Aorta (tissue), 5 donors: ENCODE data around the gene HIRIP3. TPM values are rescaled to one million over a fixed set of nuclear protein-coding genes. Genes with fewer than 3 reads are reported as not detected.

Source experiments
- ATAC-seq: fragments of 200-7000 bp; cut with Tn5 transposase; one replicate; pipeline ENCODE4 v1.9.1; 2022; ENCODE audit warnings: moderate library complexity; ENCODE audit not compliant: low FRiP score
- DNase-seq, 2 donors: peaks; one replicate each; pipeline ENCODE4 v3.0.0-alpha.2; 2020
- H3K27ac ChIP-seq, 2 donors: one replicate each; pipeline ENCODE4 v1.5.1; 2013; ENCODE audit warnings: low read length in 2 of 2, mild to moderate bottlenecking in 2 of 2, moderate library complexity in 2 of 2, control low read depth in 1 of 2, inconsistent platforms in 1 of 2, low read depth in 1 of 2
- H3K27me3 ChIP-seq, 2 donors: one replicate each; pipeline ENCODE4 v1.6.1; 2013; ENCODE audit warnings: control low read depth in 1 of 2, low read length in 1 of 2, mild to moderate bottlenecking in 1 of 2, moderate library complexity in 1 of 2; ENCODE audit not compliant: insufficient read depth in 2 of 2, control insufficient read depth in 1 of 2
- H3K36me3 ChIP-seq, 2 donors: one replicate each; pipeline ENCODE4 v1.6.1; 2013; ENCODE audit warnings: control low read depth in 1 of 2, low read length in 1 of 2, mild to moderate bottlenecking in 1 of 2; ENCODE audit not compliant: insufficient read depth in 2 of 2, control insufficient read depth in 1 of 2
- H3K4me1 ChIP-seq, 2 donors: one replicate each; pipeline ENCODE4 v1.6.1; 2013; ENCODE audit warnings: low read length in 2 of 2, control low read depth in 1 of 2, mild to moderate bottlenecking in 1 of 2, moderate library complexity in 1 of 2; ENCODE audit not compliant: insufficient read depth in 2 of 2, control insufficient read depth in 1 of 2
- H3K4me3 ChIP-seq, 2 donors: one replicate each; pipeline ENCODE4 v1.5.1; 2013; ENCODE audit warnings: low read length in 2 of 2, control low read depth in 1 of 2, mild to moderate bottlenecking in 1 of 2
- H3K9me3 ChIP-seq: one replicate; pipeline ENCODE4 v1.6.1; 2013; ENCODE audit warnings: mild to moderate bottlenecking, low read length; ENCODE audit not compliant: control insufficient read depth
- WGBS, 2 donors: extraction: QIAGEN DNeasy Blood & Tissue Kit; methylation state at CpG; one replicate each; pipeline ENCODE4 v1.1.7; 2013; 5-methylcytosine and 5-hydroxymethylcytosine counted together
- intact Hi-C, 2 donors: fragments of 100-400 bp; cut with DNase I; formaldehyde crosslinking; loops; one replicate each; pipeline versions ENCODE4 v1.14.2 to v1.15.0; 2022
- polyA plus RNA-seq, 2 donors: library from polyadenylated mRNA; stranded (reverse); fragments of 200-250 nt; gene quantifications; one replicate each; pipeline ENCODE4 v1.2.3, GENCODE V29; 2013
- total RNA-seq, 2 donors: library from RNA; stranded (reverse); fragmentation: NEBNext Ultra II Directional; extraction: Animal tissue kit (Norgen Biotek cat#: 25700); gene quantifications; one replicate each; pipeline ENCODE4 v1.2.1, GENCODE V29; 2021
- donor health status: healthy with polysubstance abuse.
- donor health status: Bipolar disorder and iron deficiency.
- donor health status: DM: no; HTN: no; CAD: no.
- donor health status: DM: no; HTN: no; CAD: no.
- donor health status: DM: yes; HTN: yes; CAD: no.

Gene HIRIP3
- total and polyA plus RNA-seq, 4 donors: 7.9 to 23.6 (median 11.0) TPM

DNA sequence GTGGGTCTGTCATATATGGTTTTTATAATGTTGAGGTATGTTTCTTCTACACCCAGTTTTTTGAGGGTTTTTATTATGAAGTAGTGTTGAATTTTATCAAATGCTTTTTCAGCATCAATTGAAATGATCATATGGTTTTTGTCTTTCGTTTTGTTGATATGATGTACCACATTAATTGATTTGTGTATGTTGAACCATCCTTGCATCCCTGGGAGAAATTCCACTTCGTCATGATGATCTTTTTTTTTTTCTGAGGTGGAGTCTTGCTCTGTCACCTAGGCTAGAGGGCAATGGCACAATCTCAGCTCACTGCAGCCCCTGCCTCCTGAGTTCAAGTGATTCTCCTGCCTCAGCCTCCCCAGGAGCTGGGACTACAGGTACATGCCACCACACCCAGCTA, 47.5 kb downstream of the HIRIP3 start:
- no peaks in the 10 kb centered on the region for H3K9me3 ChIP-seq
- no peak for ATAC-seq
- intact Hi-C loops: no loop called here
- WGBS, 2 donors: 78 to 84% methylated on average over 2 of the region's 2 CpGs
- no peak for DNase-seq
- no peaks in the 10 kb centered on the region for H3K36me3 ChIP-seq
- no peak overlapping the region for H3K4me3 ChIP-seq
- no peaks in the 10 kb centered on the region for H3K27me3 ChIP-seq
- H3K27ac ChIP-seq: no peak overlapping the region
- no peaks in the 10 kb centered on the region for H3K4me1 ChIP-seq

DNA sequence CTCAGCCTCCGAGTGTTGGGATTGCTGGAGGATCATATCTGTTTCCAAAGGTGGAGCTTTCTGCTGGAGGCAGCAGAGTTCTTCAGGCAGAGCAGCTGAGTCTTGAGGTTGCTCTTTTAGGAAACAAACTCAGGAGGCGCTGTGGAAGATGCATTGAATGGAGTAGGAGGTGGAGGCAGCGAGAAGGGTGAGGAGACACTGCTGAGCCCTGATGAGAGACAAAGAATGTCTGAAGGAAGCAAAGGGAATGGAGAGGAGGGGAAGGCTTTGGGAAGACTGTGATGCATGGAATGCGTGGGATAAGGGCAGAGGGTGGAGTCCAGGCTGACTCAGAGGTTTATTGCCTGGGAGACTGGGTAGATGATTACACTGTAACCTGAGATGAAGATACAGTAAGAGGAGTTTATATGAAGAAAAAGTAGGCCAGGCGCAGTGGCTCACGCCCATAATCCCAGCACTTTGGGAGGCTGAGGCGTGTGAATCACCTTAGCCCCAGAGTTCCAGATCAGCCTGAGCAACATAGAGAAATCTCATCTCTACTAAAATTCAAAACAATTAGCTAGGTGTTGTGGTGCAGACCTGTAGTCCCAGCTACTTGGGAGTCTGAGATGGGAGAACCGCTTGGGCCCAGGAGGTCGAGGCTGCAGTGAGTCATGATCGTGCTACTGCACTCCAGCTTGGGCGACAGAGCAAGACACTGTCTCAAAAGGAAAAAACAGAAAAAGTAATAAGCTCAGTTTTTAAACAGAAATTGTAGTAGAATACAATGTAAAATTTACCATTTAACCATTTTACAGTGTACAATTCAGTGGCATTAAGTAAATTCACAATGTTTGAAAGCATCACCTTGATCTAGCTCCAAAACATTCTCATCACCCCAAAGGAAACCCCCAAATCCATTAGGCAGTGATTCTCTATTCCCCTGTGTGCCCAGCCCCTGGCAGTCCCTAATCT, 51.3 kb downstream of the HIRIP3 start:
- Histone ChIP-seq H3K27me3 (no peaks in the 10 kb centered on the region), H3K4me1 (no peaks in the 10 kb centered on the region), H3K27ac (no peak overlapping the region), H3K4me3 (no peak overlapping the region), H3K9me3 (no peaks in the 10 kb centered on the region), H3K36me3 (no peaks in the 10 kb centered on the region)
- DNase-seq: peak; percentile 65 to 66
- 63 to 66% methylated on average over 11 of the region's 11 CpGs for WGBS, 2 donors
- intact Hi-C loops: no loop called here
- no peak for ATAC-seq

Other genes with a start within 250 kb of the HIRIP3 start
- gene C16orf54, start 249.6 kb downstream of the HIRIP3 start, total RNA-seq: 1 to 10 TPM; 2.6 to 3.1 TPM
- gene C16orf54, start 249.6 kb downstream of the HIRIP3 start, polyA plus RNA-seq: 1 to 10 TPM in 1 of 2 donors, under 1 TPM in 1; 0.28 to 1.1 TPM
- under 1 TPM in 1 of 2 donors, not detected in 1; 0.12 TPM for gene ZG16, start 217.4 kb downstream of the HIRIP3 start, total RNA-seq
- gene ZG16, start 217.4 kb downstream of the HIRIP3 start, polyA plus RNA-seq: 10 to 100 TPM in 1 of 2 donors, 1 to 10 TPM in 1; 4.3 to 23.9 TPM
- 10 to 100 TPM in 1 of 2 donors, 1 to 10 TPM in 1; 7.4 to 13.0 TPM for gene KIF22, start 204.9 kb downstream of the HIRIP3 start, total RNA-seq
- 10 to 100 TPM; 10.6 to 41.4 TPM for gene KIF22, start 204.9 kb downstream of the HIRIP3 start, polyA plus RNA-seq
- gene MAZ, start 189.1 kb downstream of the HIRIP3 start, total RNA-seq: 100 to 1,000 TPM; 109 to 127 TPM
- gene MAZ, start 189.1 kb downstream of the HIRIP3 start, polyA plus RNA-seq: 100 to 1,000 TPM; 112 to 121 TPM
- 10 to 100 TPM; 10.9 to 30.6 TPM for gene PRRT2, start 183.4 kb downstream of the HIRIP3 start, total RNA-seq
- 10 to 100 TPM in 1 of 2 donors, 1 to 10 TPM in 1; 5.3 to 36.6 TPM for gene PRRT2, start 183.4 kb downstream of the HIRIP3 start, polyA plus RNA-seq
- 10 to 100 TPM; 14.9 to 29.7 TPM for gene PAGR1, start 179.5 kb downstream of the HIRIP3 start, total RNA-seq
- gene PAGR1, start 179.5 kb downstream of the HIRIP3 start, polyA plus RNA-seq: 10 to 100 TPM; 24.2 to 85.3 TPM
- 100 to 1,000 TPM; 138 to 184 TPM for gene MVP, start 175.2 kb downstream of the HIRIP3 start, total RNA-seq
- 100 to 1,000 TPM in 1 of 2 donors, 10 to 100 TPM in 1; 76.8 to 186 TPM for gene MVP, start 175.2 kb downstream of the HIRIP3 start, polyA plus RNA-seq
- gene CDIPT, start 132.4 kb downstream of the HIRIP3 start, total RNA-seq: 10 to 100 TPM; 63.6 to 81.1 TPM
- gene CDIPT, start 132.4 kb downstream of the HIRIP3 start, polyA plus RNA-seq: 10 to 100 TPM; 60.9 to 98.0 TPM
- 1 to 10 TPM in 1 of 2 donors, under 1 TPM in 1; 0.71 to 1.4 TPM for gene SEZ6L2, start 96.1 kb downstream of the HIRIP3 start, total RNA-seq
- under 1 TPM; 0.56 to 0.63 TPM for gene SEZ6L2, start 96.1 kb downstream of the HIRIP3 start, polyA plus RNA-seq
- gene ASPHD1, start 95.1 kb downstream of the HIRIP3 start, total RNA-seq: under 1 TPM; 0.39 to 0.48 TPM
- gene ASPHD1, start 95.1 kb downstream of the HIRIP3 start, polyA plus RNA-seq: under 1 TPM in 1 of 2 donors, not detected in 1; 0.46 TPM
- 10 to 100 TPM; 25.0 to 31.4 TPM for gene KCTD13, start 69.4 kb downstream of the HIRIP3 start, total RNA-seq
- 10 to 100 TPM in 1 of 2 donors, 1 to 10 TPM in 1; 5.3 to 20.8 TPM for gene KCTD13, start 69.4 kb downstream of the HIRIP3 start, polyA plus RNA-seq
- 100 to 1,000 TPM in 1 of 2 donors, 10 to 100 TPM in 1; 88.0 to 115 TPM for gene TMEM219, start 33.5 kb downstream of the HIRIP3 start, total RNA-seq
- gene TMEM219, start 33.5 kb downstream of the HIRIP3 start, polyA plus RNA-seq: 100 to 1,000 TPM; 189 to 244 TPM
- gene TAOK2, start 21.7 kb downstream of the HIRIP3 start, total RNA-seq: 10 to 100 TPM; 37.5 to 57.7 TPM
- 10 to 100 TPM in 1 of 2 donors, 1 to 10 TPM in 1; 7.6 to 24.2 TPM for gene TAOK2, start 21.7 kb downstream of the HIRIP3 start, polyA plus RNA-seq
- 10 to 100 TPM; 46.1 to 73.1 TPM for gene INO80E, start 624 bp upstream of the HIRIP3 start, total RNA-seq
- gene INO80E, start 624 bp upstream of the HIRIP3 start, polyA plus RNA-seq: 100 to 1,000 TPM in 1 of 2 donors, 10 to 100 TPM in 1; 51.0 to 108 TPM
- gene DOC2A, start 15.4 kb upstream of the HIRIP3 start, total RNA-seq: 1 to 10 TPM in 1 of 2 donors, under 1 TPM in 1; 0.23 to 1.8 TPM
- gene DOC2A, start 15.4 kb upstream of the HIRIP3 start, polyA plus RNA-seq: under 1 TPM in 1 of 2 donors, not detected in 1; 0.08 TPM
- not detected for gene C16orf92, start 27.6 kb upstream of the HIRIP3 start, total RNA-seq
- not detected for gene C16orf92, start 27.6 kb upstream of the HIRIP3 start, polyA plus RNA-seq
- not detected for gene TLCD3B, start 35.7 kb upstream of the HIRIP3 start, total RNA-seq
- gene TLCD3B, start 35.7 kb upstream of the HIRIP3 start, polyA plus RNA-seq: not detected
- gene ALDOA, start 70.1 kb upstream of the HIRIP3 start, total RNA-seq: 100 to 1,000 TPM; 791 to 861 TPM
- gene ALDOA, start 70.1 kb upstream of the HIRIP3 start, polyA plus RNA-seq: 100 to 1,000 TPM; 494 to 621 TPM
- gene PPP4C, start 80.4 kb upstream of the HIRIP3 start, total RNA-seq: 10 to 100 TPM; 50.2 to 51.0 TPM
- gene PPP4C, start 80.4 kb upstream of the HIRIP3 start, polyA plus RNA-seq: 10 to 100 TPM; 58.0 to 70.3 TPM
- gene TBX6, start 96.3 kb upstream of the HIRIP3 start, total RNA-seq: 1 to 10 TPM in 1 of 2 donors, under 1 TPM in 1; 0.62 to 1.4 TPM
- 1 to 10 TPM in 1 of 2 donors, not detected in 1; 1.7 TPM for gene TBX6, start 96.3 kb upstream of the HIRIP3 start, polyA plus RNA-seq
- 10 to 100 TPM; 66.0 to 90.3 TPM for gene YPEL3, start 100.6 kb upstream of the HIRIP3 start, total RNA-seq
- 100 to 1,000 TPM in 1 of 2 donors, 10 to 100 TPM in 1; 94.2 to 240 TPM for gene YPEL3, start 100.6 kb upstream of the HIRIP3 start, polyA plus RNA-seq
- gene GDPD3, start 117.9 kb upstream of the HIRIP3 start, total RNA-seq: 10 to 100 TPM in 1 of 2 donors, 1 to 10 TPM in 1; 6.0 to 18.1 TPM
- 10 to 100 TPM in 1 of 2 donors, 1 to 10 TPM in 1; 2.1 to 22.8 TPM for gene GDPD3, start 117.9 kb upstream of the HIRIP3 start, polyA plus RNA-seq
- gene MAPK3, start 127.6 kb upstream of the HIRIP3 start, total RNA-seq: 100 to 1,000 TPM in 1 of 2 donors, 10 to 100 TPM in 1; 95.0 to 138 TPM
- gene MAPK3, start 127.6 kb upstream of the HIRIP3 start, polyA plus RNA-seq: 100 to 1,000 TPM; 110 to 135 TPM
- gene CORO1A, start 188.0 kb upstream of the HIRIP3 start, total RNA-seq: 10 to 100 TPM; 38.4 to 42.8 TPM
- gene CORO1A, start 188.0 kb upstream of the HIRIP3 start, polyA plus RNA-seq: 10 to 100 TPM; 12.8 to 48.2 TPM
- 10 to 100 TPM; 31.3 to 52.1 TPM for gene BOLA2B, start 198.0 kb upstream of the HIRIP3 start, total RNA-seq
- gene BOLA2B, start 198.0 kb upstream of the HIRIP3 start, polyA plus RNA-seq: 100 to 1,000 TPM in 1 of 2 donors, 10 to 100 TPM in 1; 81.6 to 145 TPM
- gene SLX1A, start 198.3 kb upstream of the HIRIP3 start, total RNA-seq: 10 to 100 TPM; 19.8 to 38.9 TPM
- gene SLX1A, start 198.3 kb upstream of the HIRIP3 start, polyA plus RNA-seq: 10 to 100 TPM; 23.4 to 66.6 TPM
- 10 to 100 TPM in 1 of 2 donors, 1 to 10 TPM in 1; 6.6 to 29.7 TPM for gene SULT1A3, start 203.6 kb upstream of the HIRIP3 start, total RNA-seq
- gene SULT1A3, start 203.6 kb upstream of the HIRIP3 start, polyA plus RNA-seq: 10 to 100 TPM; 19.7 to 91.1 TPM